ENCODE results near the gene GATD1. TPM values are rescaled to one million over a fixed set of nuclear protein-coding genes. Genes with fewer than 3 reads are reported as not detected.

Gene GATD1
- total RNA-seq, 4 donors from 2014 or later, result 20.2 to 38.7 (median 21.6) TPM

- H3K27ac ChIP-seq, result peak overlapping the region in 2 of 4 donors; percentile 14 to 89
- no peaks in the 10 kb centered on the region for H3K27me3 ChIP-seq
- peaks cover 33 to 97% (median 49%) of the 10 kb centered on the region in 3 donors for H3K36me3 ChIP-seq
- H3K9me3 ChIP-seq, result no peaks in the 10 kb centered on the region
- TF ChIP-seq, protein P1, sequence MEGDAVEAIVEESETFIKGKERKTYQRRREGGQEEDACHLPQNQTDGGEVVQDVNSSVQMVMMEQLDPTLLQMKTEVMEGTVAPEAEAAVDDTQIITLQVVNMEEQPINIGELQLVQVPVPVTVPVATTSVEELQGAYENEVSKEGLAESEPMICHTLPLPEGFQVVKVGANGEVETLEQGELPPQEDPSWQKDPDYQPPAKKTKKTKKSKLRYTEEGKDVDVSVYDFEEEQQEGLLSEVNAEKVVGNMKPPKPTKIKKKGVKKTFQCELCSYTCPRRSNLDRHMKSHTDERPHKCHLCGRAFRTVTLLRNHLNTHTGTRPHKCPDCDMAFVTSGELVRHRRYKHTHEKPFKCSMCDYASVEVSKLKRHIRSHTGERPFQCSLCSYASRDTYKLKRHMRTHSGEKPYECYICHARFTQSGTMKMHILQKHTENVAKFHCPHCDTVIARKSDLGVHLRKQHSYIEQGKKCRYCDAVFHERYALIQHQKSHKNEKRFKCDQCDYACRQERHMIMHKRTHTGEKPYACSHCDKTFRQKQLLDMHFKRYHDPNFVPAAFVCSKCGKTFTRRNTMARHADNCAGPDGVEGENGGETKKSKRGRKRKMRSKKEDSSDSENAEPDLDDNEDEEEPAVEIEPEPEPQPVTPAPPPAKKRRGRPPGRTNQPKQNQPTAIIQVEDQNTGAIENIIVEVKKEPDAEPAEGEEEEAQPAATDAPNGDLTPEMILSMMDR (IDR thresholded peaks at IDR 0.05), result no peak
- TF ChIP-seq POLR2A (IDR thresholded peaks at IDR 0.05), result no peak
- H3K4me3 ChIP-seq, result no peak overlapping the region
- intact Hi-C loops (cut with DNase I), result no loop called here
- no peak for DNase-seq
- H3K4me1 ChIP-seq, result peaks cover 0 to 36% (median 7%) of the 10 kb centered on the region in 3 donors
- 52 to 54% methylated on average over 5 of the region's 11 CpGs for WGBS, 2 donors
Measured at GRCh38 chr11:766106-766935, 11.0 kb downstream of the GATD1 start.

- H3K27me3 ChIP-seq, result no peaks in the 10 kb centered on the region
- no peak for DNase-seq
- TF ChIP-seq POLR2A (IDR thresholded peaks at IDR 0.05), result no peak
- intact Hi-C loops (cut with DNase I), result no loop called here
- no peaks in the 10 kb centered on the region for H3K9me3 ChIP-seq
- H3K4me3 ChIP-seq, result no peak overlapping the region
- H3K36me3 ChIP-seq, result peaks cover 33 to 97% (median 52%) of the 10 kb centered on the region in 3 donors
- 82 to 85% methylated on average over 6 to 7 of the region's 8 CpGs for WGBS, 2 donors
- peaks cover 0 to 36% (median 7%) of the 10 kb centered on the region in 3 donors for H3K4me1 ChIP-seq
- peak overlapping the region in 2 of 4 donors; percentile 14 to 89 for H3K27ac ChIP-seq
Measured at GRCh38 chr11:765802-766091, 11.5 kb downstream of the GATD1 start.

DNA sequence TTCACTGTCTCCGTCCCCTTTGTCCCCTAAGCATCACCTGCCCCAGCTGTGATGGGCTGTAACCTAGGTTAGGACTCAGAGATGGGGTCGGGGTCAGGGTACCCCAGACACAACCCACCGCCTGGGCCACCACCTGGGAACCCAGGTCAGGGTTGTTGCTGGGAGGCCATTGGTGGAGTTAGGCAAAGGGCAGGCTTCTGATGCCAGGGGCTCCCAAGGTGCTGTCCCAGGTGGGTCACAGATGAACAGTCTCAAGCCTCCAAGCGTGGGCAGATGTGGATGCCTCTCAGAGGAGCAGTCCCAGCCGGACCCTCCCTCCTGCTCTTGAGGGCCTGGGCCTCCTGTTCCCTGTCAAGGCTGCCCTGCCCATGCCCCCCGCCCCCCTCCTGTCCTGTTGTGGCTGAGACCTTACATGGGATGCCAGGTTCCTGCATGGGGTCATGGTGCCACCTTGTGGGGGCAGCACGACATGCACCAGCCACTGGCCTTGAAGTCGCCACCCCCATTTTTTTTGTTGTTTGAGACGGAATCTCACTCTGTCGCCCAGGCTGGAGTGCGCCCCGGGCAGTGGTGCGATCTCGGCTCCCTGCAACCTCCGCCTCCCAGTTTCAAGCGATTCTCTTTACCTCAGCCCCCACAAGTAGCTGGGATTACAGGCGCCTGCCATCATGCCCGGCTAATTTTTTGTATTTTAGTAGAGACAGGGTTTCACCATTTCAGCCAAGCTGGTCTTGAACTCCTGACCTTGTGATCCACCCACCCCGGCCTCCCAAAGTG is 12.1 kb downstream of the GATD1 start:
- Histone ChIP-seq H3K4me3 (no peak overlapping the region), H3K9me3 (no peaks in the 10 kb centered on the region), H3K4me1 (peaks cover 0 to 36% (median 7%) of the 10 kb centered on the region in 3 donors), H3K27ac (peak overlapping the region in 3 of 4 donors; percentile 14 to 89 (median 25)), H3K36me3 (peaks cover 35 to 97% (median 52%) of the 10 kb centered on the region in 3 donors), H3K27me3 (no peaks in the 10 kb centered on the region)
- intact Hi-C loops (cut with DNase I), result no loop called here
- no peak for DNase-seq
- WGBS, 2 donors, result 61 to 67% methylated on average over 12 to 13 of the region's 19 CpGs
- TF ChIP-seq, protein P1 (IDR thresholded peaks at IDR 0.05), result peak; percentile 54 to 68 (median 62)
- no peak for TF ChIP-seq POLR2A (IDR thresholded peaks at IDR 0.05)

DNA sequence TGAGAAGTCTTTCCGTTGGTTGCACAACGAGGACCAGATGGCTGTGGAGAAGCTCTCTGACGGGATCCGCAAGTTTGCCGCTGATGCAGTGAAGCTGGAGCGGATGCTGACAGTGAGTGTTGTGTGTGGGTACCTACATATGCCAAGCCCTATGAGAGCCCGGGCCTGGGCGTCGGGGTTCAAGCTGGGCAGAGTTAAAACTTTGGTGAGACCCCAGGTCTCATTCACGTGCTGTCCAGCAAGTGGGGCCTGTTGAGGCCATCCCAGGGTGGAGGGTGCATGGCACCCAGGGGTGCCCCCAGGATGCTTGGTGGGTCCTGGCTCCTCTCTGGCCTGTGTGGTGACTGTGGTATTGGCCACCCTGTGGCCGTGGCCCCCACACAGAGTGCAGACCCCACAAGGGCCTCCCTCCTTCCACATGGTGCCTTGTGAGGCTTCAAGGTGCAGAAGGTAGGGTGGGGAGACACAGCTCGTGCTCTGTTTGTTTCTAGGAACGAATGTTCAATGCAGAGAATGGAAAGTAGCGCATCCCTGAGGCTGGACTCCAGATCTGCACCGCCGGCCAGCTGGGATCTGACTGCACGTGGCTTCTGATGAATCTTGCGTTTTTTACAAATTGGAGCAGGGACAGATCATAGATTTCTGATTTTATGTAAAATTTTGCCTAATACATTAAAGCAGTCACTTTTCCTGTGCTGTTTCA is 12.8 kb downstream of the GATD1 start:
- peak overlapping the region; percentile 25 to 89 (median 82) for H3K27ac ChIP-seq
- DNase-seq, result no peak
- peaks cover 0 to 36% (median 7%) of the 10 kb centered on the region in 3 donors for H3K4me1 ChIP-seq
- H3K36me3 ChIP-seq, result peaks cover 40 to 97% (median 54%) of the 10 kb centered on the region in 3 donors
- TF ChIP-seq POLR2A (IDR thresholded peaks at IDR 0.05), result no peak
- TF ChIP-seq, protein P1 (IDR thresholded peaks at IDR 0.05), result no peak
- H3K9me3 ChIP-seq, result no peaks in the 10 kb centered on the region
- intact Hi-C loops (cut with DNase I), result no loop called here
- 88 to 90% methylated on average over 13 to 14 of the region's 18 CpGs for WGBS, 2 donors
- no peaks in the 10 kb centered on the region for H3K27me3 ChIP-seq
- H3K4me3 ChIP-seq, result no peak overlapping the region

DNA sequence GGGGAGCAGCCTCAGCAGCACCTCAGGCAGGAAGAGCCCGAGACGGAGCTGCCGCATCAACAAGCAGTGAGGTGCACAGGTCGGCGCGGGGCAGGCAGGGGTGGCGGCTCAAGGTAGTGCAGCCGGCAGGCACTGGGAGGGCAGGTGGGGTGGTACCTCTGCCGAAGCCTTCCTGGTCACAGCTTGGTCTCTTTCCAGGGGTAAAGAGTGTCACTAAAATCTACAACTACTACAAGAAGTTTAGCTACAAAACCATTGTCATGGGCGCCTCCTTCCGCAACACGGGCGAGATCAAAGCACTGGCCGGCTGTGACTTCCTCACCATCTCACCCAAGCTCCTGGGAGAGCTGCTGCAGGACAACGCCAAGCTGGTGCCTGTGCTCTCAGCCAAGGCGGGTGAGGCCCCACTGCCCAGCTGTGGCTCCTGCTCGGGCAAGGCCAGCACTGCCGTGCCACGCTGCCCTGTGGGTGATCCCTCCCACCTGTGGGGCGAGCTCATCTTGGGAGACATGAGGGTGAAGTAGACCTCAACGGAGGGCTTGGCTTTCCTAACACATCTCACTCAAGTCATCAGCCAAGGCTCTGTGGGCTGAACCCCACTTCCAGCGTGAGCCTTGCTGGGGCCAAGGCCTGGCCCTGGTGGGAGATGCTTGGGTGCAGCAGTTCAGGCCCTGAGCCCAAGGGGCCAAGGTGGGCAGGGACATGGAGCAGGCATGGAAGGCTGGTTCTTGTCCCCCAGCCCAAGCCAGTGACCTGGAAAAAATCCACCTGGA is 13.6 kb downstream of the GATD1 start:
- H3K9me3 ChIP-seq, result no peaks in the 10 kb centered on the region
- WGBS, 2 donors, result 73 to 79% methylated on average over 14 of the region's 22 CpGs
- H3K4me3 ChIP-seq, result no peak overlapping the region
- no peaks in the 10 kb centered on the region for H3K27me3 ChIP-seq
- peak overlapping the region; percentile 78 to 89 (median 86) for H3K27ac ChIP-seq
- intact Hi-C loops (cut with DNase I), result no loop called here
- no peak for TF ChIP-seq POLR2A (IDR thresholded peaks at IDR 0.05)
- TF ChIP-seq, protein P1 (IDR thresholded peaks at IDR 0.05), result peak in 2 of 6 experiments; percentile 25 to 43
- peaks cover 40 to 97% (median 61%) of the 10 kb centered on the region in 3 donors for H3K36me3 ChIP-seq
- peaks cover 0 to 36% (median 7%) of the 10 kb centered on the region in 3 donors for H3K4me1 ChIP-seq
- DNase-seq, result no peak

Data from esophagus squamous epithelium (tissue), 5 donors.